Measurements from ENCODE around the gene LHX3. TPM values are rescaled to one million over a fixed set of nuclear protein-coding genes. Genes with fewer than 3 reads are reported as not detected.

Gene LHX3
- total RNA-seq, 4 donors from 2014 or later = not detected

- Histone ChIP-seq H3K27ac (no peak overlapping the region), H3K27me3 (no peaks in the 10 kb centered on the region), H3K4me1 (peaks cover 0 to 12% (median 3%) of the 10 kb centered on the region in 3 donors), H3K4me3 (no peak overlapping the region), H3K36me3 (peaks cover 8 to 35% (median 9%) of the 10 kb centered on the region in 3 donors), H3K9me3 (no peaks in the 10 kb centered on the region)
- WGBS, 2 donors = 88% methylated on average over 7 to 14 of the region's 14 CpGs
- intact Hi-C loops (cut with DNase I) = loop anchor here (10.0 kb wide), 1 partner anchor 471 kb away; no protein-coding TSS in a partner anchor
- DNase-seq = no peak
- no peak for TF ChIP-seq CTCF (IDR thresholded peaks at IDR 0.05)
- TF ChIP-seq POLR2A (IDR thresholded peaks at IDR 0.05) = no peak
These were observed 28.9 kb upstream of the LHX3 start for GRCh38 chr9:136233868-136234267.

DNA sequence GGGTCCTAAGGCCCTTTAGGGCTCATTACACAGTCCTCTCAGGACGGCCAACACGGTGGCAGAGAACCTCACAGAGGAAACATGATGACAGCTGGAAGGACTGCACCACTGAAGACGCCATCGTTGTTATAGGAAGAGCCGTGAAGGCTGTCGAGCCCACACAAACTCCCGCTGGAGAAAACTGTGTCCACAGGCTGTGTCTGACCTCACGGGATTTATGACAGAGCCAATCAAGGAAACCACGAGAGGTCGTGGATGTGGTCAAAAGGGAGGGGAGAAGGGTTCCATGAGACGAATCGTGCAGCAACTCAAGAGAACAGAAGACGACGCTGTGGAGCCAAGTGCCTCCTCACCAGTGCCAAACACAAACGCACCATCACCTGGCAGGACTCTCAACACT is 28.5 kb upstream of the LHX3 start:
- peaks cover 8 to 35% (median 9%) of the 10 kb centered on the region in 3 donors for H3K36me3 ChIP-seq
- no peak overlapping the region for H3K4me3 ChIP-seq
- no peak for TF ChIP-seq POLR2A (IDR thresholded peaks at IDR 0.05)
- TF ChIP-seq CTCF (IDR thresholded peaks at IDR 0.05) = no peak
- H3K9me3 ChIP-seq = no peaks in the 10 kb centered on the region
- intact Hi-C loops (cut with DNase I) = loop anchor here (10.0 kb wide), 1 partner anchor 471 kb away; no protein-coding TSS in a partner anchor
- H3K4me1 ChIP-seq = peaks cover 0 to 16% (median under 1%) of the 10 kb centered on the region in 3 donors
- no peak overlapping the region for H3K27ac ChIP-seq
- no peaks in the 10 kb centered on the region for H3K27me3 ChIP-seq
- no peak for DNase-seq
- WGBS, 2 donors = 81 to 85% methylated on average over 11 to 13 of the region's 15 CpGs

GRCh38 chr9:136232969-136233368 is 28.0 kb upstream of the LHX3 start:
- Histone ChIP-seq H3K4me1 (peaks cover 0 to 16% (median 0%) of the 10 kb centered on the region in 3 donors), H3K36me3 (peaks cover 8 to 35% (median 9%) of the 10 kb centered on the region in 3 donors), H3K27ac (no peak overlapping the region), H3K27me3 (no peaks in the 10 kb centered on the region), H3K4me3 (no peak overlapping the region), H3K9me3 (no peaks in the 10 kb centered on the region)
- TF ChIP-seq POLR2A (IDR thresholded peaks at IDR 0.05) (no peak), CTCF (IDR thresholded peaks at IDR 0.05) (no peak)
- 59 to 68% methylated on average over 10 of the region's 10 CpGs for WGBS, 2 donors
- DNase-seq = no peak
- intact Hi-C loops (cut with DNase I) = loop anchor here (10.0 kb wide), 1 partner anchor 472 kb away; no protein-coding TSS in a partner anchor

- Histone ChIP-seq H3K4me3 (no peak overlapping the region), H3K4me1 (peaks cover 0 to 19% (median 0%) of the 10 kb centered on the region in 3 donors), H3K27me3 (no peaks in the 10 kb centered on the region), H3K9me3 (no peaks in the 10 kb centered on the region), H3K36me3 (peaks cover 6 to 25% (median 9%) of the 10 kb centered on the region in 3 donors), H3K27ac (no peak overlapping the region)
- TF ChIP-seq POLR2A (IDR thresholded peaks at IDR 0.05) = no peak
- TF ChIP-seq CTCF (IDR thresholded peaks at IDR 0.05) = no peak
- intact Hi-C loops (cut with DNase I) = loop anchor here (10.0 kb wide), 1 partner anchor 473 kb away; no protein-coding TSS in a partner anchor
- 69 to 78% methylated on average over 18 to 23 of the region's 31 CpGs for WGBS, 2 donors
- DNase-seq = no peak
These were observed 26.8 kb upstream of the LHX3 start for GRCh38 chr9:136231478-136232297.

- 83 to 97% methylated on average over 6 to 7 of the region's 9 CpGs for WGBS, 2 donors
- H3K4me3 ChIP-seq = no peak overlapping the region
- TF ChIP-seq POLR2A (IDR thresholded peaks at IDR 0.05) (no peak), CTCF (IDR thresholded peaks at IDR 0.05) (no peak)
- DNase-seq = no peak
- no peaks in the 10 kb centered on the region for H3K9me3 ChIP-seq
- H3K27ac ChIP-seq = no peak overlapping the region
- intact Hi-C loops (cut with DNase I) = loop anchor here (10.0 kb wide), 1 partner anchor 474 kb away; no protein-coding TSS in a partner anchor
- H3K36me3 ChIP-seq = peaks cover 0 to 16% (median 8%) of the 10 kb centered on the region in 3 donors
- H3K4me1 ChIP-seq = peaks cover 2 to 25% (median 2%) of the 10 kb centered on the region in 3 donors
- no peaks in the 10 kb centered on the region for H3K27me3 ChIP-seq
These were observed 25.8 kb upstream of the LHX3 start for GRCh38 chr9:136230773-136231172.
